PC-9 (cell line): ENCODE data around the gene CALM3. TPM values are rescaled to one million over a fixed set of nuclear protein-coding genes. Genes with fewer than 3 reads are reported as not detected.

Experiments used
- BruUV-seq: library from RNA; stranded (reverse); fragments of 400-500 nt; replicated peaks from 2 replicates; lab custom pipeline; 2021; lab: Mats Ljungman, UMichigan
- CTCF ChIA-PET: fragments of 300-600 bp; sonication (Branson Sonifier 250); formaldehyde crosslinking; loops from one replicate; lab custom pipeline; 2022; ENCODE audit warnings: antibody characterized with exemption; lab: Charles Lee
- POLR2A ChIA-PET: fragments of 300-600 bp; sonication (Branson Sonifier 250); formaldehyde crosslinking; loops from one replicate; lab custom pipeline; 2022; ENCODE audit warnings: antibody characterized with exemption; ENCODE audit not compliant: unreplicated experiment; lab: Charles Lee
- DNase-seq, 2 experiments: peaks; one replicate each; pipeline versions ENCODE4 v3.0.0 to v3.0.0-alpha.2; 2015 to 2022; ENCODE audit warnings: mixed read lengths in 1 of 2
- H2AFZ ChIP-seq: fragments of 200-600 bp; sonication (generic); 2 replicates; pipeline ENCODE4 v1.8.1; 2017; ENCODE audit warnings: antibody characterized with exemption
- H3F3A ChIP-seq: fragments of 200-600 bp; sonication (generic); 2 replicates; pipeline ENCODE4 v1.8.1; 2017; ENCODE audit warnings: antibody characterized with exemption, mild to moderate bottlenecking, low read depth; ENCODE audit not compliant: insufficient read depth
- H3K27ac ChIP-seq: fragments of 200-600 bp; sonication (generic); 2 replicates; pipeline ENCODE4 v1.6.1; 2016; ENCODE audit warnings: mixed run types
- H3K27me3 ChIP-seq: fragments of 200-600 bp; sonication (generic); 2 replicates; pipeline ENCODE4 v1.6.1; 2016; ENCODE audit warnings: low read depth, mixed run types; ENCODE audit not compliant: insufficient read depth
- H3K36me3 ChIP-seq: fragments of 200-600 bp; sonication (generic); 2 replicates; pipeline ENCODE4 v1.6.1; 2016; ENCODE audit warnings: low read depth, mixed run types
- H3K4me1 ChIP-seq: fragments of 200-600 bp; sonication (generic); replicated peaks from 2 replicates; pipeline ENCODE4 v1.6.1; 2016; ENCODE audit warnings: mixed run types; ENCODE audit not compliant: insufficient read depth
- H3K4me2 ChIP-seq: fragments of 200-600 bp; sonication (generic); 2 replicates; pipeline ENCODE4 v1.6.1; 2017; ENCODE audit warnings: mixed run types
- H3K4me3 ChIP-seq: fragments of 200-600 bp; sonication (generic); 2 replicates; pipeline ENCODE4 v1.6.1; 2016; ENCODE audit warnings: mixed run types
- H3K79me2 ChIP-seq: fragments of 200-600 bp; sonication (generic); 2 replicates; pipeline ENCODE4 v1.6.1; 2017; ENCODE audit warnings: low read depth, mixed run types
- H3K9me2 ChIP-seq: fragments of 200-600 bp; sonication (generic); 2 replicates; pipeline ENCODE4 v1.8.1; 2017; ENCODE audit warnings: mild to moderate bottlenecking; ENCODE audit not compliant: insufficient read depth
- H3K9me3 ChIP-seq: fragments of 200-600 bp; sonication (generic); 2 replicates; pipeline ENCODE4 v1.8.1; 2016; ENCODE audit warnings: low read depth; ENCODE audit not compliant: insufficient read depth
- H4K20me1 ChIP-seq: fragments of 200-600 bp; sonication (generic); 2 replicates; pipeline ENCODE4 v1.8.1; 2017; ENCODE audit not compliant: insufficient read depth
- CTCF ChIP-seq: fragments of 200-600 bp; sonication (generic); conservative IDR thresholded peaks from 2 replicates; pipeline ENCODE4 v1.6.1; 2017; ENCODE audit warnings: mixed run types, antibody characterized with exemption, mild to moderate bottlenecking, moderate library complexity
- EZH2 ChIP-seq: fragments of 200-600 bp; sonication (generic); IDR thresholded peaks from 2 replicates; pipeline ENCODE4 v1.8.0; 2017; ENCODE audit warnings: antibody characterized with exemption, low read depth
- intact Hi-C: fragments of 100-400 bp; cut with micrococcal nuclease; formaldehyde crosslinking; loops from one replicate; pipeline ENCODE4 v1.10.0; 2022; ENCODE audit not compliant: unreplicated experiment
- total RNA-seq: library from RNA; stranded (reverse); gene quantifications from 2 replicates; pipeline ENCODE4 v1.2.3, GENCODE V29; 2021

The CALM3 gene
- total RNA-seq, 1 experiment from 2014 or later, result 239 TPM

- no peaks in the 10 kb centered on the region for H3F3A ChIP-seq
- no peaks in the 10 kb centered on the region for H3K36me3 ChIP-seq
- no peaks in the 10 kb centered on the region for H3K4me1 ChIP-seq
- ChIA-PET POLR2A (interaction anchor here (0.6 kb wide), 1 partner anchor 10 kb away, joined by 3 read pairs; no protein-coding TSS in a partner anchor), CTCF (interaction anchor here (0.6 kb wide), 1 partner anchor 10 kb away, joined by 5 read pairs; no protein-coding TSS in a partner anchor)
- H3K27me3 ChIP-seq, result no peaks in the 10 kb centered on the region
- H3K4me2 ChIP-seq, result no peak overlapping the region
- no peaks in the 10 kb centered on the region for H4K20me1 ChIP-seq
- no peak overlapping the region for H2AFZ ChIP-seq
- no TSS peak for BruUV-seq
- H3K9me2 ChIP-seq, result no peaks in the 10 kb centered on the region
- DNase-seq, result no peak
- no peak overlapping the region for H3K27ac ChIP-seq
- TF ChIP-seq CTCF, result no peak
- no peak for TF ChIP-seq EZH2
- H3K9me3 ChIP-seq, result no peaks in the 10 kb centered on the region
- intact Hi-C loops, result no loop called here
- H3K4me3 ChIP-seq, result no peak overlapping the region
- H3K79me2 ChIP-seq, result no peaks in the 10 kb centered on the region
Observed at GRCh38 chr19:46587861-46588260, 13.3 kb upstream of the CALM3 start.

GRCh38 chr19:46591254-46591653, 9.9 kb upstream of the CALM3 start:
- BruUV-seq, result no TSS peak
- no peaks in the 10 kb centered on the region for H3F3A ChIP-seq

DNA sequence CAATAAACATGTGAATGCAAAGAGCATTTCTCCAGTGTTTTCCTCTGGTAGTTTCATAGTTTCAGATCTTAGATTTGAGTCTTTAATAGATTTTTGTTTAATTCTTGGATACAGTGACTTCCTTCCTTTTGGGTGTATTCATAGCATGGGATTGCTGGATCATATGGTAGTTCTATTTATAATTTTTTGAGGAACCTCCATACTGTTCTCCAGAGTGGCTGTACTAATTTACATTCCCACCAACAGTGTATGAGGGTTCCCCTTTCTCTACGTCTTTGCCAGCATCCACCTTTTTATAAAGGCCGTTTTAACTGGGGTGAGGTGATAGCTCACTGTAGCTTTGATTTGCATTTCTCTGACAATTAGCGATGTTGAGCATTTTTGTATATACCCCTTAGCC, 9.3 kb upstream of the CALM3 start:
- no peak overlapping the region for H2AFZ ChIP-seq
- TF ChIP-seq EZH2, result no peak
- TF ChIP-seq CTCF, result no peak
- no peaks in the 10 kb centered on the region for H3F3A ChIP-seq
- ChIA-PET POLR2A (no interaction called here), CTCF (no interaction called here)
- no peak for DNase-seq
- H3K9me2 ChIP-seq, result no peaks in the 10 kb centered on the region
- intact Hi-C loops, result no loop called here
- H3K4me2 ChIP-seq, result no peak overlapping the region
- no peaks in the 10 kb centered on the region for H3K27me3 ChIP-seq
- H3K36me3 ChIP-seq, result no peaks in the 10 kb centered on the region
- H3K79me2 ChIP-seq, result no peaks in the 10 kb centered on the region
- H3K27ac ChIP-seq, result no peak overlapping the region
- no peaks in the 10 kb centered on the region for H3K4me1 ChIP-seq
- H4K20me1 ChIP-seq, result no peaks in the 10 kb centered on the region
- no peak overlapping the region for H3K4me3 ChIP-seq
- no TSS peak for BruUV-seq
- H3K9me3 ChIP-seq, result no peaks in the 10 kb centered on the region

More at GRCh38 chr19:46591254-46591653, 9.9 kb upstream of the CALM3 start:
- no peak overlapping the region for H3K27ac ChIP-seq
- no peaks in the 10 kb centered on the region for H4K20me1 ChIP-seq
- TF ChIP-seq CTCF, result no peak
- no peak for TF ChIP-seq EZH2
- ChIA-PET POLR2A (no interaction called here), CTCF (no interaction called here)
- H3K4me1 ChIP-seq, result no peaks in the 10 kb centered on the region
- DNase-seq, result no peak
- no peak overlapping the region for H2AFZ ChIP-seq
- H3K9me3 ChIP-seq, result no peaks in the 10 kb centered on the region
- intact Hi-C loops, result no loop called here
- H3K79me2 ChIP-seq, result no peaks in the 10 kb centered on the region
- H3K9me2 ChIP-seq, result no peaks in the 10 kb centered on the region
- no peak overlapping the region for H3K4me3 ChIP-seq
- H3K4me2 ChIP-seq, result no peak overlapping the region
- H3K36me3 ChIP-seq, result no peaks in the 10 kb centered on the region
- no peaks in the 10 kb centered on the region for H3K27me3 ChIP-seq
